ENCODE measurements around the gene GNAZ. TPM values are rescaled to one million over a fixed set of nuclear protein-coding genes. Genes with fewer than 3 reads are reported as not detected.

Gene GNAZ
- polyA plus RNA-seq, 1 donor from 2014 or later = 52.0 TPM

GRCh38 chr22:23117275-23117674, 47.0 kb downstream of the GNAZ start:
- no peak overlapping the region for H2AFZ ChIP-seq (ENCODE audit: low read depth, low read length)
- H3K79me2 ChIP-seq (replicated peaks; ENCODE audit: insufficient read depth, low read length) = no peaks in the 10 kb centered on the region
- H4K20me1 ChIP-seq (ENCODE audit: insufficient read depth) = no peaks in the 10 kb centered on the region
- no peaks in the 10 kb centered on the region for H3F3A ChIP-seq (ENCODE audit: insufficient read depth, low read length, poor library complexity, severe bottlenecking)
- no peak overlapping the region for H3K4me2 ChIP-seq (ENCODE audit: low read length)
- H3K36me3 ChIP-seq (ENCODE audit: insufficient read depth, low read length) = no peaks in the 10 kb centered on the region
- TF ChIP-seq CTCF (IDR thresholded peaks at IDR 0.05; ENCODE audit: poor library complexity, severe bottlenecking) = no peak
- no peak for TF ChIP-seq MXI1 (conservative IDR thresholded peaks at IDR 0.05; ENCODE audit: poor library complexity, severe bottlenecking)
- no peak for TF ChIP-seq TAF1 (IDR thresholded peaks at IDR 0.05; ENCODE audit: low read depth)
- TF ChIP-seq RAD21 (conservative IDR thresholded peaks at IDR 0.05) = no peak
- TF ChIP-seq, protein P1, sequence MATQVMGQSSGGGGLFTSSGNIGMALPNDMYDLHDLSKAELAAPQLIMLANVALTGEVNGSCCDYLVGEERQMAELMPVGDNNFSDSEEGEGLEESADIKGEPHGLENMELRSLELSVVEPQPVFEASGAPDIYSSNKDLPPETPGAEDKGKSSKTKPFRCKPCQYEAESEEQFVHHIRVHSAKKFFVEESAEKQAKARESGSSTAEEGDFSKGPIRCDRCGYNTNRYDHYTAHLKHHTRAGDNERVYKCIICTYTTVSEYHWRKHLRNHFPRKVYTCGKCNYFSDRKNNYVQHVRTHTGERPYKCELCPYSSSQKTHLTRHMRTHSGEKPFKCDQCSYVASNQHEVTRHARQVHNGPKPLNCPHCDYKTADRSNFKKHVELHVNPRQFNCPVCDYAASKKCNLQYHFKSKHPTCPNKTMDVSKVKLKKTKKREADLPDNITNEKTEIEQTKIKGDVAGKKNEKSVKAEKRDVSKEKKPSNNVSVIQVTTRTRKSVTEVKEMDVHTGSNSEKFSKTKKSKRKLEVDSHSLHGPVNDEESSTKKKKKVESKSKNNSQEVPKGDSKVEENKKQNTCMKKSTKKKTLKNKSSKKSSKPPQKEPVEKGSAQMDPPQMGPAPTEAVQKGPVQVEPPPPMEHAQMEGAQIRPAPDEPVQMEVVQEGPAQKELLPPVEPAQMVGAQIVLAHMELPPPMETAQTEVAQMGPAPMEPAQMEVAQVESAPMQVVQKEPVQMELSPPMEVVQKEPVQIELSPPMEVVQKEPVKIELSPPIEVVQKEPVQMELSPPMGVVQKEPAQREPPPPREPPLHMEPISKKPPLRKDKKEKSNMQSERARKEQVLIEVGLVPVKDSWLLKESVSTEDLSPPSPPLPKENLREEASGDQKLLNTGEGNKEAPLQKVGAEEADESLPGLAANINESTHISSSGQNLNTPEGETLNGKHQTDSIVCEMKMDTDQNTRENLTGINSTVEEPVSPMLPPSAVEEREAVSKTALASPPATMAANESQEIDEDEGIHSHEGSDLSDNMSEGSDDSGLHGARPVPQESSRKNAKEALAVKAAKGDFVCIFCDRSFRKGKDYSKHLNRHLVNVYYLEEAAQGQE (IDR thresholded peaks at IDR 0.05; ENCODE audit: borderline replicate concordance) = no peak
- TF ChIP-seq SMC3 (conservative IDR thresholded peaks at IDR 0.05; ENCODE audit: poor library complexity) = no peak
- TF ChIP-seq EZH2 (IDR thresholded peaks at IDR 0.05; ENCODE audit: borderline replicate concordance, insufficient read depth, low read length, poor library complexity, severe bottlenecking) = no peak
- TF ChIP-seq POLR2AphosphoS5 (IDR thresholded peaks at IDR 0.05) = no peak
- H3K27ac ChIP-seq (ENCODE audit: low read length) = no peak overlapping the region
- no peaks in the 10 kb centered on the region for H3K27me3 ChIP-seq (ENCODE audit: insufficient read depth, low read depth, low read length)
- no peaks in the 10 kb centered on the region for H3K9me3 ChIP-seq (ENCODE audit: low read length)
- H3K9ac ChIP-seq (ENCODE audit: low read length) = no peak overlapping the region
- no peak overlapping the region for H3K4me3 ChIP-seq (ENCODE audit: low read length)
- H3K9me2 ChIP-seq (ENCODE audit: insufficient read depth, low read length) = no peaks in the 10 kb centered on the region

DNA sequence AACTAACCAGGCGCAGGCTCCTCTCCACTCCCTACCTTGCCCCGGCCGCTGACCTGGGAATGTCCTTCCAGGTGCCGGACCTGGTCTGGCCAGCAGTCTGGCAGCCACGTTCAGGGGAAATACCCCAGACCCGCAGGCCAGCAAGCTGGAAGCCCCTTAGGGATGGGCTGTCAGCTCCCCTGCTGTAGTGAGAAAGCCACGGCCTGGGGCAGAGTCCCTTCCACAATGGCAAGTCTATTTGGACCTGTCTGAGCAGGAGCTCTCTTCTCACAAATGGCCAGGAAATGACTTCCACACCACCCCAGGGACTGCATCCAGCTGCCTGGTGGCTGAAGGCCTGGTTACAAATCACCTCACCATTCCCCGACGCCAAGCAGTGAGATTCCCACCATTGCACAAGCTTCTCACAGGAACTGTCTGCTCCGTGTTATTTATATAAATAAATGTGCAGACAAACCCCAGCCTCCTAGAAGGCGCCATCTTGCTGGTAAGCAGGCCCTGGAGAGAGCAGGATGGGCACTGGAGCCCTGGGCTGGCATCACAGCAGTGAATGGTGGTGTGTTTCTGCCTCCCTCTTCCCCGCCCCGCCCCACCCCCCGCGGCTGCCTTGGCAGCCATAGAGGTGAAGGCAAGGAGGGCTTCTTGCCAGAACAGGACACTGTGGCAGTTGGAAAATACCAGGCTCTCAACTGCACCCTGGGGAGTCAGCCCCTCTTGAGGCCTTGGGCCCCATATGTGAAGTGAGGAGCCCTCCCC, 47.8 kb downstream of the GNAZ start:
- no peaks in the 10 kb centered on the region for H3K27me3 ChIP-seq (ENCODE audit: insufficient read depth, low read depth, low read length)
- no peaks in the 10 kb centered on the region for H3K9me3 ChIP-seq (ENCODE audit: low read length)
- H3K79me2 ChIP-seq (replicated peaks; ENCODE audit: insufficient read depth, low read length) = no peaks in the 10 kb centered on the region
- no peak overlapping the region for H2AFZ ChIP-seq (ENCODE audit: low read depth, low read length)
- no peak overlapping the region for H3K9ac ChIP-seq (ENCODE audit: low read length)
- no peaks in the 10 kb centered on the region for H3F3A ChIP-seq (ENCODE audit: insufficient read depth, low read length, poor library complexity, severe bottlenecking)
- H3K4me3 ChIP-seq (ENCODE audit: low read length) = no peak overlapping the region
- TF ChIP-seq MXI1 (conservative IDR thresholded peaks at IDR 0.05; ENCODE audit: poor library complexity, severe bottlenecking) (no peak), EZH2 (IDR thresholded peaks at IDR 0.05; ENCODE audit: borderline replicate concordance, insufficient read depth, low read length, poor library complexity, severe bottlenecking) (no peak), EP300 (conservative IDR thresholded peaks at IDR 0.05; ENCODE audit: poor library complexity, severe bottlenecking) (no peak), POLR2AphosphoS5 (IDR thresholded peaks at IDR 0.05) (no peak), SMC3 (conservative IDR thresholded peaks at IDR 0.05; ENCODE audit: poor library complexity) (no peak), TAF1 (IDR thresholded peaks at IDR 0.05; ENCODE audit: low read depth) (no peak), RAD21 (conservative IDR thresholded peaks at IDR 0.05) (no peak), CTCF (IDR thresholded peaks at IDR 0.05; ENCODE audit: poor library complexity, severe bottlenecking) (no peak)
- TF ChIP-seq, protein P1 (IDR thresholded peaks at IDR 0.05; ENCODE audit: borderline replicate concordance) = no peak
- H3K9me2 ChIP-seq (ENCODE audit: insufficient read depth, low read length) = no peaks in the 10 kb centered on the region
- no peak overlapping the region for H3K27ac ChIP-seq (ENCODE audit: low read length)
- no peak overlapping the region for H3K4me2 ChIP-seq (ENCODE audit: low read length)
- H3K36me3 ChIP-seq (ENCODE audit: insufficient read depth, low read length) = no peaks in the 10 kb centered on the region
- H4K20me1 ChIP-seq (ENCODE audit: insufficient read depth) = no peaks in the 10 kb centered on the region
